ENCODE data around the gene ARHGEF6. TPM values are rescaled to one million over a fixed set of nuclear protein-coding genes. Genes with fewer than 3 reads are reported as not detected.
"Not testable (repeated sequence)": the region's sequence is repeated elsewhere in the genome, so short reads cannot be mapped to it uniquely, and the experiment has no call there.

ARHGEF6 gene
- total RNA-seq, 1 experiment from 2014 or later: 5.1 TPM

DNA sequence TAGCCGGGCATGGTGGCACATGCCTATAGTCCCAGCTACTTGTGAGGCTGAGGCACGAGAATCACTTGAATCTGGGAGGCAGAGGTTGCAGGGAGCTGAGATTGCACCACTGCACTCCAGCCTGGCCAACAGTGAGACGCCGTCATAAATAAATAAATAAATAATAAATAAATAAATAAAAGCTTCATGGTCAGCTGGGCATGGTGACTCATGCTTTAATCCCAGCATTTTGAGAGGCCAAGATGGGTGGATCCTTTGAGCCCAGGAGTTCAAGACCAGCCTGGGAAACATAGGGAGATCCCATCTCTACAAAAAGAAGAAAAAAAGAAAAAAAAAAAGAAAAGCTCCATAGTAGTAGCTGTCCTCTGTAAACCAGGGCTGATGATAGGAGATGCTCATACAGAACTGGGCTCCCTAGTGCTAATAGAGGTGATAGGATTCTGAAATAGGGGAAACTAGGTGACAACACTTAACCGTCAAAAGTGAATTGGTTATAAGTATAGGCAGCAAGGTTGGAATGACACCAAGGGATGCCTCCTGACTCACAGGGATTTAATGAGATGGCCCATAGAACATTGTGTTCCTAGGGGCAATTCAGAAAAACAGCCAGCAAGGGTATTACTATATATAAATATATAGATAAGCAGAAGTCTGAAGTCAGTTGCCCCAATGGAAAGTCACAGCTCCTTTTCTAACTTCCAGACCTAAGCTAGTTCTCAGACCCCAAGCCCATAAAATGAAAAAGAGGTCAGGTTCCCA, 41.8 kb upstream of the ARHGEF6 start:
- no peaks in the 10 kb centered on the region for H3K9me3 Mint-ChIP-seq
- ATAC-seq (no peak), DNase-seq (ENCODE audit: low spot score) (no peak)
- H3K36me3 Mint-ChIP-seq: peaks cover 4% of the 10 kb centered on the region
- H3K4me3 Mint-ChIP-seq: no peak overlapping the region
- TF ChIP-seq KAT7 (CRISPR knock-in tag; IDR thresholded peaks at IDR 0.05; ENCODE audit: borderline replicate concordance): no peak
- TF ChIP-seq, protein P1, sequence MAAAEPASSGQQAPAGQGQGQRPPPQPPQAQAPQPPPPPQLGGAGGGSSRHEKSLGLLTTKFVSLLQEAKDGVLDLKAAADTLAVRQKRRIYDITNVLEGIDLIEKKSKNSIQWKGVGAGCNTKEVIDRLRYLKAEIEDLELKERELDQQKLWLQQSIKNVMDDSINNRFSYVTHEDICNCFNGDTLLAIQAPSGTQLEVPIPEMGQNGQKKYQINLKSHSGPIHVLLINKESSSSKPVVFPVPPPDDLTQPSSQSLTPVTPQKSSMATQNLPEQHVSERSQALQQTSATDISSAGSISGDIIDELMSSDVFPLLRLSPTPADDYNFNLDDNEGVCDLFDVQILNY (CRISPR knock-in tag; IDR thresholded peaks at IDR 0.05): no peak
- TF ChIP-seq, protein P2, sequence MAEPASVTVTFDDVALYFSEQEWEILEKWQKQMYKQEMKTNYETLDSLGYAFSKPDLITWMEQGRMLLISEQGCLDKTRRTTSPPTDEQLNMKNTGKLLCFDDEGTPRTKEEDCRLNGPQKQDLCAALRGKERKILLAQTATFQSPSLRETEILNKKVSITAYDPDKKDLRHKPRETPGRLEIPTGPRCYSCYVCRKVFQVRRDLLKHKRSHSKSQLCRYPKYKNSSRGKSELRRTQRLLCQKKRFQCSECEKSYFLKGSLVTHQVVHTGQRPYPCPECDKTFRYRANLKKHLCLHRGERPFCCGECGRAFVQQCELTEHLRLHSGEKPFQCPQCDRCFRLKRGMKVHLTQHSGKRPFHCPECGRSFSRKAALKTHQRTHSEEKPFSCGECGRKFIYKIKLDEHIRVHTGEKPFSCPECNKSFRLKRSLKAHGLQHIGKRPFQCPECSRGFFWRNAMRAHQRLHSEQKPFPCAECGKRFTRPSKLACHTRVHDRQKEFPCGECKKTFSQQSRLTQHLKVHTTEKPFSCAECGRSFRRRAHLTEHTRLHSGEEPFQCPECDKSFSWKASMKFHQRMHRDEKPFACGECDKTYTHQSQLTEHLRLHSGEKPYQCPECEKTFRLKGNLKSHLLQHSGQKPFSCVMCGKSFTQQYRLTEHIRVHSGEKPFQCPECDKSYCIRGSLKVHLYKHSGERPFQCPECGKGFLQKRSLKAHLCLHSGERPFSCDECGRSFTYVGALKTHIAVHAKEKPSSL (CRISPR knock-in tag; conservative IDR thresholded peaks at IDR 0.05): no peak
- no peak for TF ChIP-seq GTF2I (CRISPR knock-in tag; conservative IDR thresholded peaks at IDR 0.05)
- no peak for TF ChIP-seq FOXP1 (CRISPR knock-in tag; IDR thresholded peaks at IDR 0.05; ENCODE audit: borderline replicate concordance)
- TF ChIP-seq OVOL2 (CRISPR knock-in tag; IDR thresholded peaks at IDR 0.05; ENCODE audit: borderline replicate concordance): no peak
- no peak for TF ChIP-seq ZNF232 (CRISPR knock-in tag; IDR thresholded peaks at IDR 0.05)
- no peak for TF ChIP-seq SMAD3 (CRISPR knock-in tag; IDR thresholded peaks at IDR 0.05; ENCODE audit: borderline replicate concordance)
- TF ChIP-seq, protein P3, sequence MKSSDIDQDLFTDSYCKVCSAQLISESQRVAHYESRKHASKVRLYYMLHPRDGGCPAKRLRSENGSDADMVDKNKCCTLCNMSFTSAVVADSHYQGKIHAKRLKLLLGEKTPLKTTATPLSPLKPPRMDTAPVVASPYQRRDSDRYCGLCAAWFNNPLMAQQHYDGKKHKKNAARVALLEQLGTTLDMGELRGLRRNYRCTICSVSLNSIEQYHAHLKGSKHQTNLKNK (CRISPR knock-in tag; IDR thresholded peaks at IDR 0.05): no peak
- TF ChIP-seq, protein P4, sequence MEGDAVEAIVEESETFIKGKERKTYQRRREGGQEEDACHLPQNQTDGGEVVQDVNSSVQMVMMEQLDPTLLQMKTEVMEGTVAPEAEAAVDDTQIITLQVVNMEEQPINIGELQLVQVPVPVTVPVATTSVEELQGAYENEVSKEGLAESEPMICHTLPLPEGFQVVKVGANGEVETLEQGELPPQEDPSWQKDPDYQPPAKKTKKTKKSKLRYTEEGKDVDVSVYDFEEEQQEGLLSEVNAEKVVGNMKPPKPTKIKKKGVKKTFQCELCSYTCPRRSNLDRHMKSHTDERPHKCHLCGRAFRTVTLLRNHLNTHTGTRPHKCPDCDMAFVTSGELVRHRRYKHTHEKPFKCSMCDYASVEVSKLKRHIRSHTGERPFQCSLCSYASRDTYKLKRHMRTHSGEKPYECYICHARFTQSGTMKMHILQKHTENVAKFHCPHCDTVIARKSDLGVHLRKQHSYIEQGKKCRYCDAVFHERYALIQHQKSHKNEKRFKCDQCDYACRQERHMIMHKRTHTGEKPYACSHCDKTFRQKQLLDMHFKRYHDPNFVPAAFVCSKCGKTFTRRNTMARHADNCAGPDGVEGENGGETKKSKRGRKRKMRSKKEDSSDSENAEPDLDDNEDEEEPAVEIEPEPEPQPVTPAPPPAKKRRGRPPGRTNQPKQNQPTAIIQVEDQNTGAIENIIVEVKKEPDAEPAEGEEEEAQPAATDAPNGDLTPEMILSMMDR (IDR thresholded peaks at IDR 0.05): no peak
- no peak for TF ChIP-seq JUN (CRISPR knock-in tag; IDR thresholded peaks at IDR 0.05)
- TF ChIP-seq, protein P5, sequence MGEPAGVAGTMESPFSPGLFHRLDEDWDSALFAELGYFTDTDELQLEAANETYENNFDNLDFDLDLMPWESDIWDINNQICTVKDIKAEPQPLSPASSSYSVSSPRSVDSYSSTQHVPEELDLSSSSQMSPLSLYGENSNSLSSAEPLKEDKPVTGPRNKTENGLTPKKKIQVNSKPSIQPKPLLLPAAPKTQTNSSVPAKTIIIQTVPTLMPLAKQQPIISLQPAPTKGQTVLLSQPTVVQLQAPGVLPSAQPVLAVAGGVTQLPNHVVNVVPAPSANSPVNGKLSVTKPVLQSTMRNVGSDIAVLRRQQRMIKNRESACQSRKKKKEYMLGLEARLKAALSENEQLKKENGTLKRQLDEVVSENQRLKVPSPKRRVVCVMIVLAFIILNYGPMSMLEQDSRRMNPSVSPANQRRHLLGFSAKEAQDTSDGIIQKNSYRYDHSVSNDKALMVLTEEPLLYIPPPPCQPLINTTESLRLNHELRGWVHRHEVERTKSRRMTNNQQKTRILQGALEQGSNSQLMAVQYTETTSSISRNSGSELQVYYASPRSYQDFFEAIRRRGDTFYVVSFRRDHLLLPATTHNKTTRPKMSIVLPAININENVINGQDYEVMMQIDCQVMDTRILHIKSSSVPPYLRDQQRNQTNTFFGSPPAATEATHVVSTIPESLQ (CRISPR knock-in tag; IDR thresholded peaks at IDR 0.05): no peak
- no peak for TF ChIP-seq ZNF416 (CRISPR knock-in tag; IDR thresholded peaks at IDR 0.05)
- no peak for TF ChIP-seq ZBTB21 (CRISPR knock-in tag; IDR thresholded peaks at IDR 0.05; ENCODE audit: borderline replicate concordance)
- no peak for TF ChIP-seq ELF4 (CRISPR knock-in tag; IDR thresholded peaks at IDR 0.05; ENCODE audit: low read depth)
- TF ChIP-seq SMAD4 (CRISPR knock-in tag; IDR thresholded peaks at IDR 0.05): no peak
- TF ChIP-seq, protein P6, sequence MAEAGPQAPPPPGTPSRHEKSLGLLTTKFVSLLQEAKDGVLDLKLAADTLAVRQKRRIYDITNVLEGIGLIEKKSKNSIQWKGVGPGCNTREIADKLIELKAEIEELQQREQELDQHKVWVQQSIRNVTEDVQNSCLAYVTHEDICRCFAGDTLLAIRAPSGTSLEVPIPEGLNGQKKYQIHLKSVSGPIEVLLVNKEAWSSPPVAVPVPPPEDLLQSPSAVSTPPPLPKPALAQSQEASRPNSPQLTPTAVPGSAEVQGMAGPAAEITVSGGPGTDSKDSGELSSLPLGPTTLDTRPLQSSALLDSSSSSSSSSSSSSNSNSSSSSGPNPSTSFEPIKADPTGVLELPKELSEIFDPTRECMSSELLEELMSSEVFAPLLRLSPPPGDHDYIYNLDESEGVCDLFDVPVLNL (CRISPR knock-in tag; IDR thresholded peaks at IDR 0.05; ENCODE audit: borderline replicate concordance, low read depth): no peak
- TF ChIP-seq MYBL2 (CRISPR knock-in tag; IDR thresholded peaks at IDR 0.05): no peak
- TF ChIP-seq, protein P7, sequence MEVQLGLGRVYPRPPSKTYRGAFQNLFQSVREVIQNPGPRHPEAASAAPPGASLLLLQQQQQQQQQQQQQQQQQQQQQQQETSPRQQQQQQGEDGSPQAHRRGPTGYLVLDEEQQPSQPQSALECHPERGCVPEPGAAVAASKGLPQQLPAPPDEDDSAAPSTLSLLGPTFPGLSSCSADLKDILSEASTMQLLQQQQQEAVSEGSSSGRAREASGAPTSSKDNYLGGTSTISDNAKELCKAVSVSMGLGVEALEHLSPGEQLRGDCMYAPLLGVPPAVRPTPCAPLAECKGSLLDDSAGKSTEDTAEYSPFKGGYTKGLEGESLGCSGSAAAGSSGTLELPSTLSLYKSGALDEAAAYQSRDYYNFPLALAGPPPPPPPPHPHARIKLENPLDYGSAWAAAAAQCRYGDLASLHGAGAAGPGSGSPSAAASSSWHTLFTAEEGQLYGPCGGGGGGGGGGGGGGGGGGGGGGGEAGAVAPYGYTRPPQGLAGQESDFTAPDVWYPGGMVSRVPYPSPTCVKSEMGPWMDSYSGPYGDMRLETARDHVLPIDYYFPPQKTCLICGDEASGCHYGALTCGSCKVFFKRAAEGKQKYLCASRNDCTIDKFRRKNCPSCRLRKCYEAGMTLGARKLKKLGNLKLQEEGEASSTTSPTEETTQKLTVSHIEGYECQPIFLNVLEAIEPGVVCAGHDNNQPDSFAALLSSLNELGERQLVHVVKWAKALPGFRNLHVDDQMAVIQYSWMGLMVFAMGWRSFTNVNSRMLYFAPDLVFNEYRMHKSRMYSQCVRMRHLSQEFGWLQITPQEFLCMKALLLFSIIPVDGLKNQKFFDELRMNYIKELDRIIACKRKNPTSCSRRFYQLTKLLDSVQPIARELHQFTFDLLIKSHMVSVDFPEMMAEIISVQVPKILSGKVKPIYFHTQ (CRISPR knock-in tag; IDR thresholded peaks at IDR 0.05): no peak
- 0 out of 2 replicates have a peak, but pooled peaks cover 2% of the 10 kb centered on the region for H3K4me1 Mint-ChIP-seq
- ChIA-PET CTCF (no interaction called here), POLR2A (no interaction called here)
- H3K27me3 Mint-ChIP-seq (ENCODE audit: low read depth): no peaks in the 10 kb centered on the region
- H3K27ac Mint-ChIP-seq: no peak overlapping the region

DNA sequence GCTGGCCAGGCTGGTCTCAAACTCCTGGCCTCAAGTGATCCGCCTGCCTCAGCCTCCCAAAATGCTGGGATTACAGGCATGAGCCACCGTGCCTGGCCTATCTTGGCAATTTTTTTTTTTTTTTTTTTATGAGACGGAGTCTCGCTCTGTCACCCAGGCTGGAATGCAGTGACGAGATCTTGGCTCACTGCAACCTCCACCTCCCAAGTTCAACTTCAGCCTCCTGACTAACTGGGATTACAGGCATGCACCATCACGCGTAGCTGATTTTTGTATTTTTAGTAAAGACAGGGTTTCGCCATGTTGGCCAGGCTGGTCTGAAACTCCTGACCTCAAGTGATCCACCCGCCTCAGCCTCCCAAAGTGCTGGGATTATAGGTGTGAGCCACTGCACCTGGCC, 39.0 kb upstream of the ARHGEF6 start:
- CTCF ChIA-PET; H3K4me3 Mint-ChIP-seq; H3K9me3 Mint-ChIP-seq; H3K27ac Mint-ChIP-seq; POLR2A ChIA-PET; H3K27me3 Mint-ChIP-seq (ENCODE audit: low read depth); H3K4me1 Mint-ChIP-seq; H3K36me3 Mint-ChIP-seq; ATAC-seq; DNase-seq (ENCODE audit: low spot score): not testable (repeated sequence)

Measured in WTC11 (cell line).